ENCODE results near the gene CNOT6. TPM values are rescaled to one million over a fixed set of nuclear protein-coding genes. Genes with fewer than 3 reads are reported as not detected.
"Not testable (repeated sequence)": the region's sequence is repeated elsewhere in the genome, so short reads cannot be mapped to it uniquely, and the experiment has no call there.

Gene CNOT6
- total RNA-seq, 1 donor from 2014 or later, result 41.7 TPM

- Mint-ChIP-seq H3K27ac (ENCODE audit: unreplicated experiment) (no peak overlapping the region), H3K36me3 (ENCODE audit: low read depth, unreplicated experiment) (no peaks in the 10 kb centered on the region), H3K4me3 (ENCODE audit: unreplicated experiment) (no peak overlapping the region), H3K9me3 (ENCODE audit: unreplicated experiment) (no peaks in the 10 kb centered on the region), H3K4me1 (ENCODE audit: low read depth, unreplicated experiment) (no peaks in the 10 kb centered on the region), H3K27me3 (ENCODE audit: low read depth, unreplicated experiment) (peaks cover 39% of the 10 kb centered on the region)
- H3K4me3 ChIP-seq (ENCODE audit: insufficient read depth, low read depth, low read length), result no peak overlapping the region
- no peak overlapping the region for H2AFZ ChIP-seq (ENCODE audit: low read depth, low read length)
- no peak overlapping the region for H3K4me2 ChIP-seq (ENCODE audit: low read length)
- H3K4me1 ChIP-seq (ENCODE audit: insufficient read depth, low read length), result no peaks in the 10 kb centered on the region
- no peak for DNase-seq (ENCODE audit: low read depth)
- H3K27me3 ChIP-seq (ENCODE audit: insufficient read depth, low read length), result no peaks in the 10 kb centered on the region
- H3K79me2 ChIP-seq (ENCODE audit: insufficient read depth, low read length), result no peaks in the 10 kb centered on the region
- no peaks in the 10 kb centered on the region for H3K36me3 ChIP-seq (ENCODE audit: insufficient read depth, low read length)
- no peak overlapping the region for H3K27ac ChIP-seq (ENCODE audit: low read depth, low read length)
- TF ChIP-seq EZH2 (IDR thresholded peaks at IDR 0.05; ENCODE audit: insufficient read depth, low read length), result no peak
- TF ChIP-seq, protein P1, sequence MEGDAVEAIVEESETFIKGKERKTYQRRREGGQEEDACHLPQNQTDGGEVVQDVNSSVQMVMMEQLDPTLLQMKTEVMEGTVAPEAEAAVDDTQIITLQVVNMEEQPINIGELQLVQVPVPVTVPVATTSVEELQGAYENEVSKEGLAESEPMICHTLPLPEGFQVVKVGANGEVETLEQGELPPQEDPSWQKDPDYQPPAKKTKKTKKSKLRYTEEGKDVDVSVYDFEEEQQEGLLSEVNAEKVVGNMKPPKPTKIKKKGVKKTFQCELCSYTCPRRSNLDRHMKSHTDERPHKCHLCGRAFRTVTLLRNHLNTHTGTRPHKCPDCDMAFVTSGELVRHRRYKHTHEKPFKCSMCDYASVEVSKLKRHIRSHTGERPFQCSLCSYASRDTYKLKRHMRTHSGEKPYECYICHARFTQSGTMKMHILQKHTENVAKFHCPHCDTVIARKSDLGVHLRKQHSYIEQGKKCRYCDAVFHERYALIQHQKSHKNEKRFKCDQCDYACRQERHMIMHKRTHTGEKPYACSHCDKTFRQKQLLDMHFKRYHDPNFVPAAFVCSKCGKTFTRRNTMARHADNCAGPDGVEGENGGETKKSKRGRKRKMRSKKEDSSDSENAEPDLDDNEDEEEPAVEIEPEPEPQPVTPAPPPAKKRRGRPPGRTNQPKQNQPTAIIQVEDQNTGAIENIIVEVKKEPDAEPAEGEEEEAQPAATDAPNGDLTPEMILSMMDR (IDR thresholded peaks at IDR 0.05; ENCODE audit: insufficient read depth, low read depth, low read length), result no peak
- no peaks in the 10 kb centered on the region for H4K20me1 ChIP-seq (ENCODE audit: insufficient read depth, low read length)
- H3K9me3 ChIP-seq (ENCODE audit: insufficient read depth, low read depth, low read length), result peaks cover 3% of the 10 kb centered on the region
- no peak for FAIRE-seq
- no peak overlapping the region for H3K9ac ChIP-seq (ENCODE audit: low read length)
Observed at GRCh38 chr5:180472269-180472668, 21.9 kb upstream of the CNOT6 start.

GRCh38 chr5:180473386-180473785 is 20.8 kb upstream of the CNOT6 start:
- H4K20me1 ChIP-seq (ENCODE audit: insufficient read depth, low read length); H3K4me1 Mint-ChIP-seq (ENCODE audit: low read depth, unreplicated experiment); H3K9me3 Mint-ChIP-seq (ENCODE audit: unreplicated experiment); H3K79me2 ChIP-seq (ENCODE audit: insufficient read depth, low read length); H3K27ac Mint-ChIP-seq (ENCODE audit: unreplicated experiment); H3K27ac ChIP-seq (ENCODE audit: low read depth, low read length); H3K9me3 ChIP-seq (ENCODE audit: insufficient read depth, low read depth, low read length); FAIRE-seq; H3K36me3 Mint-ChIP-seq (ENCODE audit: low read depth, unreplicated experiment); DNase-seq (ENCODE audit: low read depth); H3K4me1 ChIP-seq (ENCODE audit: insufficient read depth, low read length); H3K4me3 ChIP-seq (ENCODE audit: insufficient read depth, low read depth, low read length); H3K36me3 ChIP-seq (ENCODE audit: insufficient read depth, low read length); H2AFZ ChIP-seq (ENCODE audit: low read depth, low read length); H3K4me2 ChIP-seq (ENCODE audit: low read length); H3K27me3 ChIP-seq (ENCODE audit: insufficient read depth, low read length); H3K9ac ChIP-seq (ENCODE audit: low read length); H3K4me3 Mint-ChIP-seq (ENCODE audit: unreplicated experiment): not testable (repeated sequence)
- peaks cover 33% of the 10 kb centered on the region for H3K27me3 Mint-ChIP-seq (ENCODE audit: low read depth, unreplicated experiment)

DNA sequence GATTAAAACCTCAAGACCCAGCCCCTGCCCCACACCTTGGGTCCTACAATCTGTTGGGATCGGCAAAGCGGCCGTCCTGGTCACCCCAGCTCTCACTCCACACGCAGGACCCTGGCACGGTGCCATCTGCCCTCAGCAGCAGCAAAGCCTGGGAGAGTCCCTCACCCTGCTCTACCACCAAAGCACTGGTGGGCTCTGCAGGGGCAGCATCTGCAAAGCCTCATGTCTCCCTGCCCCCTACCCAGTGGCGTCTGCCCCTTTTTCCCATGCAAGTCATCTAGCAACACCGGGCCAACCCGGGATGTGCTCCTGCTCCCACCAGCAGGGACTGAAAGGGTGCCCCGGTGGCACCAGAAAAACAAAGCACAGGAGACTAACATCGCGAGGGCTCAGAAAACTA is 19.6 kb upstream of the CNOT6 start:
- H4K20me1 ChIP-seq (ENCODE audit: insufficient read depth, low read length), result no peaks in the 10 kb centered on the region
- no peak overlapping the region for H2AFZ ChIP-seq (ENCODE audit: low read depth, low read length)
- peaks cover 3% of the 10 kb centered on the region for H3K9me3 ChIP-seq (ENCODE audit: insufficient read depth, low read depth, low read length)
- no peaks in the 10 kb centered on the region for H3K27me3 ChIP-seq (ENCODE audit: insufficient read depth, low read length)
- no peak overlapping the region for H3K4me3 ChIP-seq (ENCODE audit: insufficient read depth, low read depth, low read length)
- no peaks in the 10 kb centered on the region for H3K36me3 ChIP-seq (ENCODE audit: insufficient read depth, low read length)
- no peak overlapping the region for H3K9ac ChIP-seq (ENCODE audit: low read length)
- Mint-ChIP-seq H3K4me1 (ENCODE audit: low read depth, unreplicated experiment) (no peaks in the 10 kb centered on the region), H3K27ac (ENCODE audit: unreplicated experiment) (no peak overlapping the region), H3K27me3 (ENCODE audit: low read depth, unreplicated experiment) (peaks cover 24% of the 10 kb centered on the region), H3K36me3 (ENCODE audit: low read depth, unreplicated experiment) (no peaks in the 10 kb centered on the region), H3K4me3 (ENCODE audit: unreplicated experiment) (no peak overlapping the region), H3K9me3 (ENCODE audit: unreplicated experiment) (no peaks in the 10 kb centered on the region)
- DNase-seq (ENCODE audit: low read depth) (no peak), FAIRE-seq (no peak)
- H3K4me1 ChIP-seq (ENCODE audit: insufficient read depth, low read length), result no peaks in the 10 kb centered on the region
- TF ChIP-seq EZH2 (IDR thresholded peaks at IDR 0.05; ENCODE audit: insufficient read depth, low read length), result no peak
- TF ChIP-seq, protein P1 (IDR thresholded peaks at IDR 0.05; ENCODE audit: insufficient read depth, low read depth, low read length), result no peak
- H3K79me2 ChIP-seq (ENCODE audit: insufficient read depth, low read length), result no peaks in the 10 kb centered on the region
- H3K27ac ChIP-seq (ENCODE audit: low read depth, low read length), result no peak overlapping the region
- H3K4me2 ChIP-seq (ENCODE audit: low read length), result no peak overlapping the region

DNA sequence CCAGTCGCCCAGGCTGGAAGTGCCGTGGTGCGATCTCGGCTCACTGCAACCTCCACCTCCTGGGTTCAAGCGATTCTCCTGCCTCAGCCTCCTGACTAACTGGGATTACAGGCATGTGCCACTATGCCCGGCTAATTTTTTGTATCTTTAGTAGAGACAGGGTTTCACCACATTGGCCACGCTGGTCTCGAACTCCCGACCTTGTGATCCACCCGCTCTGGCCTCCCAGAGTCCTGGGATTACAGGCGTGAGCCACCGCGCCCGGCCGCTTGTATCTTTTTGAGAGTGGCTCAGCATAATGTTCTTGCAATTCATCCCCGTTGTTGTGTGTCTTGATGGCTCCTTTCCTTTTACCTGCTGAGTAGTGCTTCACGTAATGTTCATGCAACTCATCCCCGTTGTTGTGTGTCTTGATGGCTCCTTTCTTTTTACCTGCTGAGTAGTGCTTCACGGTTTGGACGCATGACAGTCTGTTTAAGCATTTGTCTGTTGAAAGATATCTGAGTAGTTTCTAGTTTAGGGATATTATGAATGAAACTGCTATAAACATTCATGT is 18.1 kb upstream of the CNOT6 start:
- H3K36me3 ChIP-seq (ENCODE audit: insufficient read depth, low read length); H2AFZ ChIP-seq (ENCODE audit: low read depth, low read length); FAIRE-seq; H3K79me2 ChIP-seq (ENCODE audit: insufficient read depth, low read length); H3K4me3 Mint-ChIP-seq (ENCODE audit: unreplicated experiment); DNase-seq (ENCODE audit: low read depth); H3K9ac ChIP-seq (ENCODE audit: low read length); H3K36me3 Mint-ChIP-seq (ENCODE audit: low read depth, unreplicated experiment); H3K27me3 ChIP-seq (ENCODE audit: insufficient read depth, low read length); H3K9me3 Mint-ChIP-seq (ENCODE audit: unreplicated experiment); H3K27ac ChIP-seq (ENCODE audit: low read depth, low read length); H3K4me1 Mint-ChIP-seq (ENCODE audit: low read depth, unreplicated experiment); H3K4me1 ChIP-seq (ENCODE audit: insufficient read depth, low read length); H4K20me1 ChIP-seq (ENCODE audit: insufficient read depth, low read length); H3K9me3 ChIP-seq (ENCODE audit: insufficient read depth, low read depth, low read length); H3K4me3 ChIP-seq (ENCODE audit: insufficient read depth, low read depth, low read length); H3K27ac Mint-ChIP-seq (ENCODE audit: unreplicated experiment); H3K4me2 ChIP-seq (ENCODE audit: low read length): not testable (repeated sequence)
- peaks cover 13% of the 10 kb centered on the region for H3K27me3 Mint-ChIP-seq (ENCODE audit: low read depth, unreplicated experiment)
